WTC11 (cell line): ENCODE measurements around the gene NCKAP5. TPM values are rescaled to one million over a fixed set of nuclear protein-coding genes. Genes with fewer than 3 reads are reported as not detected.

Source experiments
- ATAC-seq: fragments of 200-7000 bp; cut with Tn5 transposase; 2 replicates; pipeline ENCODE4 v1.10.0; 2021; ENCODE audit warnings: mild to moderate bottlenecking, moderate library complexity
- CTCF ChIA-PET: fragments of 300-600 bp; sonication (Branson Sonifier 250); formaldehyde crosslinking; loops from one replicate; lab custom pipeline; 2021; ENCODE audit warnings: antibody characterized with exemption; lab: Charles Lee
- POLR2A ChIA-PET: fragments of 350-600 bp; sonication (Branson Sonifier 250); formaldehyde crosslinking; loops from one replicate; lab custom pipeline; 2021; ENCODE audit warnings: antibody characterized with exemption; lab: Charles Lee
- DNase-seq: peaks from one replicate; pipeline ENCODE4 v3.0.0; 2021; ENCODE audit warnings: low spot score
- H3K27ac Mint-ChIP-seq: 2 replicates; pipeline ENCODE4 v1.8.0; 2021; ENCODE audit warnings: mixed read lengths
- H3K27me3 Mint-ChIP-seq: 2 replicates; pipeline ENCODE4 v1.8.0; 2021; ENCODE audit warnings: low read depth, mild to moderate bottlenecking, moderate library complexity, mixed read lengths
- H3K36me3 Mint-ChIP-seq: 2 replicates; pipeline ENCODE4 v1.8.0; 2021; ENCODE audit warnings: mixed read lengths
- H3K4me1 Mint-ChIP-seq: 2 replicates; pipeline ENCODE4 v1.8.0; 2022; ENCODE audit warnings: mixed read lengths
- H3K4me3 Mint-ChIP-seq: 2 replicates; pipeline ENCODE4 v1.8.0; 2021; ENCODE audit warnings: mild to moderate bottlenecking, moderate library complexity, mixed read lengths
- H3K9me3 Mint-ChIP-seq: 2 replicates; pipeline ENCODE4 v1.8.0; 2021; ENCODE audit warnings: mixed read lengths
- ARID4B ChIP-seq: sonication (generic); formaldehyde crosslinking; IDR thresholded peaks from 2 replicates; pipeline ENCODE4 v1.8.0; 2023; ENCODE audit warnings: missing genetic modification reagents, mild to moderate bottlenecking, borderline replicate concordance
- MYBL2 ChIP-seq: sonication (generic); formaldehyde crosslinking; IDR thresholded peaks from 2 replicates; pipeline ENCODE4 v1.8.1; 2023; ENCODE audit warnings: mild to moderate bottlenecking, moderate library complexity, missing genetic modification reagents
- NR1H2 ChIP-seq: sonication (generic); formaldehyde crosslinking; IDR thresholded peaks from 2 replicates; pipeline ENCODE4 v1.9.0; 2021; ENCODE audit warnings: mild to moderate bottlenecking, moderate library complexity, missing genetic modification reagents
- NR3C1 ChIP-seq: sonication (generic); formaldehyde crosslinking; conservative IDR thresholded peaks from 2 replicates; pipeline ENCODE4 v1.8.1; 2023; ENCODE audit warnings: low read depth, mild to moderate bottlenecking, missing genetic modification reagents
- OVOL2 ChIP-seq: fragments of 250-450 bp; sonication (Bioruptor Pico); IDR thresholded peaks from 2 replicates; pipeline ENCODE4 v1.9.0; 2021; ENCODE audit warnings: mild to moderate bottlenecking, borderline replicate concordance
- PREB ChIP-seq: sonication (generic); formaldehyde crosslinking; IDR thresholded peaks from 2 replicates; pipeline ENCODE4 v1.8.1; 2022; ENCODE audit warnings: mild to moderate bottlenecking, missing genetic modification reagents, moderate library complexity, borderline replicate concordance
- SMAD3 ChIP-seq: sonication (generic); formaldehyde crosslinking; IDR thresholded peaks from 2 replicates; pipeline ENCODE4 v1.8.0; 2022; ENCODE audit warnings: missing genetic modification reagents, mild to moderate bottlenecking, borderline replicate concordance
- TEAD1 ChIP-seq: sonication (generic); formaldehyde crosslinking; IDR thresholded peaks from 2 replicates; pipeline ENCODE4 v1.8.0; 2022; ENCODE audit warnings: mild to moderate bottlenecking, missing genetic modification reagents
- ZBTB21 ChIP-seq: sonication (generic); formaldehyde crosslinking; IDR thresholded peaks from 2 replicates; pipeline ENCODE4 v1.8.1; 2023; ENCODE audit warnings: mild to moderate bottlenecking, missing genetic modification reagents, borderline replicate concordance
- ZNF671 ChIP-seq: fragments of 250-450 bp; sonication (Bioruptor Pico); IDR thresholded peaks from 2 replicates; pipeline ENCODE4 v1.8.0; 2021; ENCODE audit warnings: mild to moderate bottlenecking
- total RNA-seq: library from RNA; stranded (reverse); gene quantifications from 3 replicates; pipeline ENCODE4 v1.2.3, GENCODE V29; 2021
- TF ChIP-seq, protein P1 (sequence below): sonication (generic); formaldehyde crosslinking; IDR thresholded peaks from 2 replicates; pipeline ENCODE4 v1.8.1; 2023; ENCODE audit warnings: mild to moderate bottlenecking, missing genetic modification reagents
- TF ChIP-seq, protein P2 (sequence below): sonication (generic); formaldehyde crosslinking; IDR thresholded peaks from 2 replicates; pipeline ENCODE4 v1.8.1; 2023; ENCODE audit warnings: mild to moderate bottlenecking, missing genetic modification reagents, borderline replicate concordance
- TF ChIP-seq, protein P3 (sequence below): sonication (generic); formaldehyde crosslinking; IDR thresholded peaks from 2 replicates; pipeline ENCODE4 v1.8.1; 2022; ENCODE audit warnings: low read depth, missing genetic modification reagents, borderline replicate concordance

NCKAP5 gene
- total RNA-seq, 1 experiment from 2014 or later, result 0.55 TPM

GRCh38 chr2:133249362-133249761, 318.9 kb downstream of the NCKAP5 start:
- no peak overlapping the region for H3K27ac Mint-ChIP-seq
- DNase-seq (no peak), ATAC-seq (no peak)
- H3K4me1 Mint-ChIP-seq, result no peaks in the 10 kb centered on the region
- ChIA-PET POLR2A (no interaction called here), CTCF (no interaction called here)
- H3K4me3 Mint-ChIP-seq, result no peak overlapping the region
- TF ChIP-seq PREB, result no peak
- TF ChIP-seq SMAD3 (CRISPR knock-in tag), result no peak
- no peak for TF ChIP-seq ZNF671 (CRISPR knock-in tag)
- no peak for TF ChIP-seq OVOL2 (CRISPR knock-in tag)
- no peaks in the 10 kb centered on the region for H3K36me3 Mint-ChIP-seq
- no peaks in the 10 kb centered on the region for H3K9me3 Mint-ChIP-seq
- no peaks in the 10 kb centered on the region for H3K27me3 Mint-ChIP-seq

DNA sequence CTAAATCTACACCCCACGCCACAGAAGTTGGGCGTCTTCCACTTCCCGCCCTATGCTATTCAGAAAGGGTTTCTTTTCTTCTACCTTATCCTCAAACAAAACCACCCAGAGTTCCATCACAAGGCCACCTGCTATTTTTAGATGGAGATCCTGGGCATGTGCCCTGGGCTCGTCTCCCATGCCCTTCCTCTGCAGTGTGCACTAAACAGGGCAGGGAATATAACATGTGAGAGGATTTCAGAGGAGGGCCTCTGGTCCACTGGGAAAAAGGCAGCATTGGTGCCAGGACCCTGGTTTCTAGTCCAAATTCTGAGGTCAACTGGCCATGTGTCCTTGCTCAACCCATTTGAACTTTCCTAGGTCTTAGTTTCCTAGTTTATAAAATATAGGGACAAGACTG, 320.0 kb downstream of the NCKAP5 start:
- CTCF ChIA-PET, result no interaction called here
- H3K27me3 Mint-ChIP-seq, result no peaks in the 10 kb centered on the region

DNA sequence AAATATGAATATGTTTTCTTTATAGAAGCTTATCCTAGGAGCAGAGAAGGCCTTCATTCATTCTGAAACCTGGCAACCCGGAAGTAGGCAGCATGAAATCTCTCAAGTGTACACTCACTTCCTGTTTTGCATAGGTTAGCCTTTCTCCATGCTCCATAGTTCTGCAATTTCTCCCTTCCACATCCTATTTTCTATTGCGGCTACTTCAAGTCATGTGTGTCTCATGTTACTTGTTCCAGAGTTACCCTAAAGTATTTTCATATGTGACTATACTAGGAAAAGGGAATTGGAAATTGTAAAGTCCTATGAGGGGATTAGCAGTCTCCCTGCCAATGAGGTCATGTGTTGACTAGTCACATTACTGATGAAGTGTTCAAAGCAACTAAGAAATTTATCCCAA, 320.6 kb downstream of the NCKAP5 start:
- ChIA-PET POLR2A (no interaction called here), CTCF (no interaction called here)
- DNase-seq, result no peak
- no peak for ATAC-seq
- Mint-ChIP-seq H3K4me1 (no peaks in the 10 kb centered on the region), H3K27ac (no peak overlapping the region), H3K27me3 (no peaks in the 10 kb centered on the region), H3K9me3 (no peaks in the 10 kb centered on the region), H3K36me3 (no peaks in the 10 kb centered on the region), H3K4me3 (no peak overlapping the region)
- TF ChIP-seq ARID4B, result no peak
- TF ChIP-seq, protein P1, sequence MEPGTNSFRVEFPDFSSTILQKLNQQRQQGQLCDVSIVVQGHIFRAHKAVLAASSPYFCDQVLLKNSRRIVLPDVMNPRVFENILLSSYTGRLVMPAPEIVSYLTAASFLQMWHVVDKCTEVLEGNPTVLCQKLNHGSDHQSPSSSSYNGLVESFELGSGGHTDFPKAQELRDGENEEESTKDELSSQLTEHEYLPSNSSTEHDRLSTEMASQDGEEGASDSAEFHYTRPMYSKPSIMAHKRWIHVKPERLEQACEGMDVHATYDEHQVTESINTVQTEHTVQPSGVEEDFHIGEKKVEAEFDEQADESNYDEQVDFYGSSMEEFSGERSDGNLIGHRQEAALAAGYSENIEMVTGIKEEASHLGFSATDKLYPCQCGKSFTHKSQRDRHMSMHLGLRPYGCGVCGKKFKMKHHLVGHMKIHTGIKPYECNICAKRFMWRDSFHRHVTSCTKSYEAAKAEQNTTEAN, result no peak
- TF ChIP-seq ZBTB21, result no peak
- TF ChIP-seq NR1H2 (CRISPR knock-in tag), result no peak
- TF ChIP-seq MYBL2 (CRISPR knock-in tag), result no peak
- TF ChIP-seq, protein P2, sequence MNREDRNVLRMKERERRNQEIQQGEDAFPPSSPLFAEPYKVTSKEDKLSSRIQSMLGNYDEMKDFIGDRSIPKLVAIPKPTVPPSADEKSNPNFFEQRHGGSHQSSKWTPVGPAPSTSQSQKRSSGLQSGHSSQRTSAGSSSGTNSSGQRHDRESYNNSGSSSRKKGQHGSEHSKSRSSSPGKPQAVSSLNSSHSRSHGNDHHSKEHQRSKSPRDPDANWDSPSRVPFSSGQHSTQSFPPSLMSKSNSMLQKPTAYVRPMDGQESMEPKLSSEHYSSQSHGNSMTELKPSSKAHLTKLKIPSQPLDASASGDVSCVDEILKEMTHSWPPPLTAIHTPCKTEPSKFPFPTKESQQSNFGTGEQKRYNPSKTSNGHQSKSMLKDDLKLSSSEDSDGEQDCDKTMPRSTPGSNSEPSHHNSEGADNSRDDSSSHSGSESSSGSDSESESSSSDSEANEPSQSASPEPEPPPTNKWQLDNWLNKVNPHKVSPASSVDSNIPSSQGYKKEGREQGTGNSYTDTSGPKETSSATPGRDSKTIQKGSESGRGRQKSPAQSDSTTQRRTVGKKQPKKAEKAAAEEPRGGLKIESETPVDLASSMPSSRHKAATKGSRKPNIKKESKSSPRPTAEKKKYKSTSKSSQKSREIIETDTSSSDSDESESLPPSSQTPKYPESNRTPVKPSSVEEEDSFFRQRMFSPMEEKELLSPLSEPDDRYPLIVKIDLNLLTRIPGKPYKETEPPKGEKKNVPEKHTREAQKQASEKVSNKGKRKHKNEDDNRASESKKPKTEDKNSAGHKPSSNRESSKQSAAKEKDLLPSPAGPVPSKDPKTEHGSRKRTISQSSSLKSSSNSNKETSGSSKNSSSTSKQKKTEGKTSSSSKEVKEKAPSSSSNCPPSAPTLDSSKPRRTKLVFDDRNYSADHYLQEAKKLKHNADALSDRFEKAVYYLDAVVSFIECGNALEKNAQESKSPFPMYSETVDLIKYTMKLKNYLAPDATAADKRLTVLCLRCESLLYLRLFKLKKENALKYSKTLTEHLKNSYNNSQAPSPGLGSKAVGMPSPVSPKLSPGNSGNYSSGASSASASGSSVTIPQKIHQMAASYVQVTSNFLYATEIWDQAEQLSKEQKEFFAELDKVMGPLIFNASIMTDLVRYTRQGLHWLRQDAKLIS (CRISPR knock-in tag), result no peak
- TF ChIP-seq NR3C1 (CRISPR knock-in tag), result no peak

More for the DNA sequence above, 320.0 kb downstream of the NCKAP5 start:
- no peak for ATAC-seq
- H3K4me3 Mint-ChIP-seq, result no peak overlapping the region
- DNase-seq, result no peak
- no peaks in the 10 kb centered on the region for H3K4me1 Mint-ChIP-seq
- POLR2A ChIA-PET, result no interaction called here
- H3K9me3 Mint-ChIP-seq, result no peaks in the 10 kb centered on the region
- TF ChIP-seq TEAD1 (CRISPR knock-in tag), result no peak
- TF ChIP-seq, protein P3, sequence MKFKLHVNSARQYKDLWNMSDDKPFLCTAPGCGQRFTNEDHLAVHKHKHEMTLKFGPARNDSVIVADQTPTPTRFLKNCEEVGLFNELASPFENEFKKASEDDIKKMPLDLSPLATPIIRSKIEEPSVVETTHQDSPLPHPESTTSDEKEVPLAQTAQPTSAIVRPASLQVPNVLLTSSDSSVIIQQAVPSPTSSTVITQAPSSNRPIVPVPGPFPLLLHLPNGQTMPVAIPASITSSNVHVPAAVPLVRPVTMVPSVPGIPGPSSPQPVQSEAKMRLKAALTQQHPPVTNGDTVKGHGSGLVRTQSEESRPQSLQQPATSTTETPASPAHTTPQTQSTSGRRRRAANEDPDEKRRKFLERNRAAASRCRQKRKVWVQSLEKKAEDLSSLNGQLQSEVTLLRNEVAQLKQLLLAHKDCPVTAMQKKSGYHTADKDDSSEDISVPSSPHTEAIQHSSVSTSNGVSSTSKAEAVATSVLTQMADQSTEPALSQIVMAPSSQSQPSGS (CRISPR knock-in tag), result no peak
- TF ChIP-seq, protein P2 (CRISPR knock-in tag), result no peak
- no peaks in the 10 kb centered on the region for H3K36me3 Mint-ChIP-seq
- no peak overlapping the region for H3K27ac Mint-ChIP-seq
